Astrocyte (in vitro differentiated cells and primary cell): ENCODE results near the gene CHCHD4.

ENCODE experiments used
- EZH2 ChIP-seq: IDR thresholded peaks from 2 replicates; pipeline ENCODE4 v1.6.1; 2012; ENCODE audit warnings: mild to moderate bottlenecking, low read length, inconsistent platforms; ENCODE audit not compliant: insufficient read depth
- TF ChIP-seq, protein P1 (sequence below): IDR thresholded peaks from 2 replicates; pipeline ENCODE4 v1.5.1; 2011; ENCODE audit warnings: low read depth, mild to moderate bottlenecking, inconsistent platforms, low read length, moderate library complexity; ENCODE audit not compliant: insufficient read depth

DNA sequence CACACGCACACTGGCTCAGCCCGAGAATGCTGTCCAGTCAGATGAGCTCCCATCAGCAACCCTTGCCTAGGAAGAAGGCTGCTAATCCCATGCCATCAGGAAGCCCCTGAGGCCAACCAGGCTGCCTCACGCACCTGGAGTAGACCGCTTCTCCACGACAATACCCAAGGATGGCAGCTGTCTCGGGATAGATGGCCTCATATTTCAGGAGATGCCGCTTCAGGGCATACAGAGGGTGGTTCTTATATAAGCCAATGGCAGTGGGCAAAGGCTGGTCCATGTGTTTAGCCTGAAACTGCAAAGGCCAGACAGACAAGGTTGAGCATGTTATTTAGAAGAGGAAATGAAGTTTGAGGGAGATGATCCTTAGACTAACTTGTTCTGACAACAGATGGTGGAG, 31.5 kb upstream of the CHCHD4 start:
- TF ChIP-seq, protein P1, sequence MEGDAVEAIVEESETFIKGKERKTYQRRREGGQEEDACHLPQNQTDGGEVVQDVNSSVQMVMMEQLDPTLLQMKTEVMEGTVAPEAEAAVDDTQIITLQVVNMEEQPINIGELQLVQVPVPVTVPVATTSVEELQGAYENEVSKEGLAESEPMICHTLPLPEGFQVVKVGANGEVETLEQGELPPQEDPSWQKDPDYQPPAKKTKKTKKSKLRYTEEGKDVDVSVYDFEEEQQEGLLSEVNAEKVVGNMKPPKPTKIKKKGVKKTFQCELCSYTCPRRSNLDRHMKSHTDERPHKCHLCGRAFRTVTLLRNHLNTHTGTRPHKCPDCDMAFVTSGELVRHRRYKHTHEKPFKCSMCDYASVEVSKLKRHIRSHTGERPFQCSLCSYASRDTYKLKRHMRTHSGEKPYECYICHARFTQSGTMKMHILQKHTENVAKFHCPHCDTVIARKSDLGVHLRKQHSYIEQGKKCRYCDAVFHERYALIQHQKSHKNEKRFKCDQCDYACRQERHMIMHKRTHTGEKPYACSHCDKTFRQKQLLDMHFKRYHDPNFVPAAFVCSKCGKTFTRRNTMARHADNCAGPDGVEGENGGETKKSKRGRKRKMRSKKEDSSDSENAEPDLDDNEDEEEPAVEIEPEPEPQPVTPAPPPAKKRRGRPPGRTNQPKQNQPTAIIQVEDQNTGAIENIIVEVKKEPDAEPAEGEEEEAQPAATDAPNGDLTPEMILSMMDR = no peak
- no peak for TF ChIP-seq EZH2
